Tibial artery (tissue), 4 donors: ENCODE data around the gene MIB2.

Experiments used
- DNase-seq, 2 donors: peaks; one replicate each; pipeline ENCODE4 v3.0.0-alpha.2; 2019
- H3K27ac ChIP-seq, 2 donors: fragments of 200-600 bp; sonication (generic) in 1 of 2; 1 replicate in 1 of 2; 2 replicates in 1 of 2; pipeline ENCODE4 v1.5.1; 2018 to 2019; ENCODE audit warnings: mild to moderate bottlenecking in 1 of 2
- H3K27me3 ChIP-seq, 2 donors: fragments of 200-600 bp; sonication (generic) in 1 of 2; one replicate each; pipeline versions ENCODE4 v1.5.1 to v1.6.0; 2016 to 2019
- H3K36me3 ChIP-seq, 3 donors: fragments of 200-600 bp; sonication (generic) in 2 of 3; one replicate each; pipeline ENCODE4 v1.5.1; 2016 to 2019; ENCODE audit warnings: mild to moderate bottlenecking in 2 of 3
- H3K4me1 ChIP-seq, 4 donors: fragments of 200-600 bp; sonication (generic) in 2 of 4; 1 replicate in 3 of 4; 2 replicates in 1 of 4; pipeline ENCODE4 v1.5.1; 2016 to 2019
- H3K4me3 ChIP-seq, 2 donors: fragments of 200-600 bp; sonication (generic) in 1 of 2; 1 replicate in 1 of 2; 2 replicates in 1 of 2; pipeline ENCODE4 v1.5.1; 2018 to 2019; ENCODE audit warnings: mild to moderate bottlenecking in 2 of 2
- H3K9me3 ChIP-seq, 3 donors: fragments of 200-600 bp; sonication (generic) in 1 of 3; one replicate each; pipeline ENCODE4 v1.5.1; 2016 to 2019
- intact Hi-C: fragments of 100-400 bp; cut with DNase I; formaldehyde crosslinking; loops from one replicate; pipeline ENCODE4 v1.15.0; 2023; ENCODE audit warnings: low total_unique reads
- TF ChIP-seq, protein P1 (sequence below), 2 experiments: fragments of 200-600 bp in 1 of 2; fragments of 450-650 bp in 1 of 2; IDR thresholded peaks; one replicate each; pipeline ENCODE4 v1.5.1; 2017 to 2019; ENCODE audit warnings: antibody characterized with exemption in 2 of 2, mild to moderate bottlenecking in 1 of 2, moderate library complexity in 1 of 2

MIB2 gene

DNA sequence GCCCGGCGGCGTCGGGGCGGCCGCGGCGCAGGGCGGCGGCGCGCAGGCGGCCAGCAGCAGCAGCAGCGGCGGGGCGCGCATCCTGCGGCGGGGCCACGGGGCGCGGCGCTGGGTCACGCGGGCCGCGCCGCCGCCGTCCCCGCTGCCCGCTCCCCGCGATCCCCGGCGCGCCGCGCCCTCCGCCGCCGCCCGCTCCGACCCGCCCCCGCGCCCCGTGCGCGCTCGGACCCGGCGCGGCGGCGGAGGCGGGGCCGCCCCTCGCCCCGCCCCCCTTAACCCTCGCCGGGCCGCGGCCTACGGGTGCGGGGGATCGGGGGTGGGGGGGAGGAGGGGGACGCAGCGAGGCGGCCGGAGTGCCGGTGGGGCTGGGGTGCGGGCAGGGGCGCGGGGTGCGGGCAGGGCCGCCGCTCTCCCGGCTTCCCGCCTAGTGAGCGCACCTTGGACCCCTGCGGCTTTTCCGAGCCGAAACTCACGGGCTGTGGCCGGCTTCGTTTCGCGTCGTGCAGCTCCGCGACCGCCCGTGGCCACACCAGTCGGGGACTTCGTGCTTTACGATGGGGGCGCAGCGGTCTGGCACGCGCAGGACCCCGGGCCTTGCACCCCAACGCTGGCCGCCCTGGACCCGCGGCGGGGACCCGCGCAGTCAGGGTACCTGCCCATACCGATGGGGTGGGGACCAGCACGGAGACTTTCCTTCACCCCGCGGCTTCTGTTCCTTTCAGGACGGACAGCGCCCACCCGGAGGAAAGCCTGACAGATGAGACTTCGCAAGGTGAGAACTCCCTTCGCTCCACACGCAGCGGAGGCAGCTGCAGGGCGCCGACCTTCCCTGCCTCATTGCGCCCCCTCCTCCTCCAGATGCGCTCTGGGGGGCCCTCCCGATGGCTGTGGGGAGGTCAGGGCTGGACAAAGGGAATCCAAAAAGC lies 15.1 kb upstream of the MIB2 start, which contains the start of gene FNDC10:
FNDC10 (minus strand) TSS at position 201 of the 926 bp plus-strand sequence; CDS start at position 81, 120 bp downstream.
- DNase-seq = peak in 1 of 2 donors; percentile 60
- Histone ChIP-seq H3K27me3 (peaks cover 0 to 80% of the 10 kb centered on the region in 2 donors), H3K4me3 (peak within 1 kb of the TSS; percentile 27 to 44), H3K4me1 (peaks cover 0 to 27% (median 14%) of the 10 kb centered on the region in 4 donors), H3K27ac (no peak within 1 kb of the TSS), H3K9me3 (no peaks in the 10 kb centered on the region), H3K36me3 (no peaks in the 10 kb centered on the region)
- TF ChIP-seq, protein P1, sequence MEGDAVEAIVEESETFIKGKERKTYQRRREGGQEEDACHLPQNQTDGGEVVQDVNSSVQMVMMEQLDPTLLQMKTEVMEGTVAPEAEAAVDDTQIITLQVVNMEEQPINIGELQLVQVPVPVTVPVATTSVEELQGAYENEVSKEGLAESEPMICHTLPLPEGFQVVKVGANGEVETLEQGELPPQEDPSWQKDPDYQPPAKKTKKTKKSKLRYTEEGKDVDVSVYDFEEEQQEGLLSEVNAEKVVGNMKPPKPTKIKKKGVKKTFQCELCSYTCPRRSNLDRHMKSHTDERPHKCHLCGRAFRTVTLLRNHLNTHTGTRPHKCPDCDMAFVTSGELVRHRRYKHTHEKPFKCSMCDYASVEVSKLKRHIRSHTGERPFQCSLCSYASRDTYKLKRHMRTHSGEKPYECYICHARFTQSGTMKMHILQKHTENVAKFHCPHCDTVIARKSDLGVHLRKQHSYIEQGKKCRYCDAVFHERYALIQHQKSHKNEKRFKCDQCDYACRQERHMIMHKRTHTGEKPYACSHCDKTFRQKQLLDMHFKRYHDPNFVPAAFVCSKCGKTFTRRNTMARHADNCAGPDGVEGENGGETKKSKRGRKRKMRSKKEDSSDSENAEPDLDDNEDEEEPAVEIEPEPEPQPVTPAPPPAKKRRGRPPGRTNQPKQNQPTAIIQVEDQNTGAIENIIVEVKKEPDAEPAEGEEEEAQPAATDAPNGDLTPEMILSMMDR (IDR thresholded peaks at IDR 0.05) = no peak
- intact Hi-C loops = no loop called here

DNA sequence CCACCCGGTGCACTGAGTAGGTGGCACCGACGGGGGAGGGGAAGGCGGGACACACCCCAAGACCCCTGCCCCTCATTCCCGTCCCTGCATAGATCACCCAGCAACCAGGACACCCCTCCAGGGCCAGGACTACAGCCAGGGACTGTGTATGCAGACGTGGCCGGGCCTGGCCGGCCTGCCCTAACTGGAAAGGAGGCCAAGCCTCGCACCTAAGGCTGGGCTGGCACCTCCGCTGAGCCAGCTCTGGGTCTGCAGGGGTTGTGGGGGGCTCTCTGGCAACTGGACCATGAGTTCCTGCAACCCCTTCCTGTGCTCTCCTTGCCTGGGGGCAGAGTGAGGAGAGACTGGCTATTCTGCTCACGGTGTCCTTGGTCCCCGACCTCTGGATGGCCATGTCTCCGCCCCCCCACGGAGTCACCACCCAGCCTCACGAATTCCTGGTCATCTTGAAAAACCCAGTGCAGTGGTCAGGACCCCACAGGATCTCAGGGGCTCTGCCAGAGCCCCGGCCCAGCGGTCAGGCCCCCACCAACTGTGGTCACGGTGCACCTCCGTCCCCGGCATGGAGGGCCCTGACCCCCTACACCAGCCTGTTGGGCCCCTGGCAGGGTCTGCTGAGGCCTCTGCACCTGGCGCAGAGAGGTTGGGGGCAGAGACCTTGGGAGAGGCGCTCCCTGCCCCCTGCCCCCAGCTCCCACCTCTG lies 14.3 kb upstream of the MIB2 start:
- no peak overlapping the region for H3K4me3 ChIP-seq

DNA sequence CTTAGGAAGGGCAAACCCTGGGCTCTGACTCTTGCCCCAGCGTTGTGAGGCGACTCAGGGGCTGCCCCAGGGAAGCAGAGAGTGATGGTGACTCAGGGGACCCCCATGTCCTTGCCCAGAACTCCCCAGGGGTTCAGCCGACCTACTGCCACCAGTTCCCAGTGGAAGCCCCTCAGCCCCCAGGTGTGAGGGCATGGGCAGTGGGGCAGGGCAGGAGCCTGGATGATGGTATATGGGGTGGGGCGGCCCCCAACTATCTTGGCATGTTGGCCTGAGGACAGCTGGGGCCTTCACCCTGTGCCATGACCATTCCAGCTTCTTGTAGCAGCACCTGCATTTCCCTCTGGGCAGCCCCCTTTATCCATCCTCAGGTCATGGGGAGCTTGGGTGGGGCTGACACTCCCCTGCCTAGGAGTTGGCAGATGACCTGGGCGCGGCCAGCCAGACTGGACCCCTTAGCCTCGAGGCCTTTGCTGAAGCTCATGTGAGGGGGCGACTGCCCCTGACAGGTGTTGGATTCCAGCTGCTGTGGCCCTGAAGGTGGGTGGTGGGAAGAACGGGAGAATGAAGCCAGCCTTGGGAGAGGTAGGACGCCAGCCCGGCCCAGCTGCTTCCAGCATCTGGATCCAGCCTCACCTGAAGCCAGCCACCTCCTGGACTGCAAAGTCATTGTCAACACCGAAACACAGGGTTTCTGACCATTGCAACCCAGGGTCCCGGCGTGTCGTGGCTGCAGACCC lies 13.6 kb upstream of the MIB2 start:
- peaks cover 0 to 27% (median 14%) of the 10 kb centered on the region in 4 donors for H3K4me1 ChIP-seq
- H3K27ac ChIP-seq = no peak overlapping the region
- no peak overlapping the region for H3K4me3 ChIP-seq
- H3K27me3 ChIP-seq = peaks cover 0 to 82% of the 10 kb centered on the region in 2 donors
- H3K36me3 ChIP-seq = no peaks in the 10 kb centered on the region
- no peaks in the 10 kb centered on the region for H3K9me3 ChIP-seq
- TF ChIP-seq, protein P1 (IDR thresholded peaks at IDR 0.05) = no peak
- intact Hi-C loops = no loop called here
- no peak for DNase-seq

More for the DNA sequence above, 14.3 kb upstream of the MIB2 start:
- H3K9me3 ChIP-seq = no peaks in the 10 kb centered on the region
- TF ChIP-seq, protein P1 (IDR thresholded peaks at IDR 0.05) = no peak
- no peaks in the 10 kb centered on the region for H3K36me3 ChIP-seq
- H3K27ac ChIP-seq = no peak overlapping the region
- H3K27me3 ChIP-seq = peaks cover 0 to 83% of the 10 kb centered on the region in 2 donors
- peak in 1 of 2 donors; percentile 62 for DNase-seq
- H3K4me1 ChIP-seq = peaks cover 0 to 27% (median 14%) of the 10 kb centered on the region in 4 donors
- intact Hi-C loops = no loop called here

DNA sequence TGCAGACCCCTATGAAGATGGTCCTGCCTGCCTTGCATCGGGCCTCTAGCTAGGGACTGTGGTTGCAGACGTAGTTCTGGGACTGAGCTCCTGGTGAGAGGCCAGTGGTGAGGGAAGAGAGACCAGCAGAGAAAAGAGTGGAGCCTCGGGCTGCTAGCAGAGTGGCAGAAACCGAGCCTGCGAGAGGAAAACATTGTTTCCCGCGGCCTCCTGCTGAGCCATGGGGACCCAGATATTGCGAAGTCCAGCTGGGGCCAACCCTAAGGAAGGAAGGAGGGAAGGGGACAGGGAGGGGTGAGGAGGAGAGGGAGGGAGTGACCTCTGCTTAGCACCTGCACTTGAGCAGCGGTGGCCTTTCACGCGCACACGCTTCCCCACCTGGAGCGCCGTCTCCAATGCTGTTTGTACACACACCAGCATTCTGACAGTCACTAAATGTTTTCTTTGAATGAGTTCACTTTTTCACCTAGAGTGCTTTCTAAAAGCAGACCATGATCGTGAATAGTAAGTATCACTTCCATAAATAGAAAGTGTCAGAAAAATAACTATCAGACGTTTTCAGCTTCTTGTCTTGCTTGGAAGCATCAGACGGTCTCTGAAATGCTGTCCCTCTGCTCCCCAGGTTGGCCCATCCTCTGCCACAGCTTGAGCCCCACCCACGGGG lies 12.9 kb upstream of the MIB2 start:
- Histone ChIP-seq H3K9me3 (no peaks in the 10 kb centered on the region), H3K27ac (no peak overlapping the region), H3K4me3 (no peak overlapping the region), H3K27me3 (peaks cover 0 to 76% of the 10 kb centered on the region in 2 donors), H3K4me1 (peaks cover 0 to 22% (median 14%) of the 10 kb centered on the region in 4 donors), H3K36me3 (no peaks in the 10 kb centered on the region)
- no peak for DNase-seq
- intact Hi-C loops = no loop called here
- TF ChIP-seq, protein P1 (IDR thresholded peaks at IDR 0.05) = no peak
